ENCODE data around the gene SPATA45.

DNA sequence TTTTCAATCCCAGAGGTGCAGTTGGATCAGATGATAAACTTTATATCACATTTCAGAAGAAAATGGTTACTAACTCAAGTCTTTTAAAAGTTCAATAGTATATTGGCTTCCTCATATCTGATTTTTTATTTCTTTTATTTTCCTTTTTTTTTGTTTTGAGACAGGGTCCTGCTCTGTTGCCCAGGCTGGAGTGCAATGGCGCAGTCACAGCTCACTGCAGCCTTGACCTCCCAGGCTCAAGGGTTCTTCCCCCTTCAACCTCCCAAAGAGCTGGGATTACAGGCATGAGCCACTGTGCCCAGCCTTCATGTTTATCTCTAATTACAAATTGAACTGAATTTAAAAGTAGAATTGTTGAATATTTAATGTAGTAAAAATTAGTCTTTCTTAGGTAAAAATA lies 24.5 kb upstream of the SPATA45 start:
- no peak for TF ChIP-seq CTCF (IDR thresholded peaks at IDR 0.05)
- no peak for TF ChIP-seq POLR2A (IDR thresholded peaks at IDR 0.05)
